ENCODE results near the gene MFAP3L.

- TF ChIP-seq SNAI2 (CRISPR knock-in tag; IDR thresholded peaks at IDR 0.05) (no peak), ZC3H10 (CRISPR knock-in tag; IDR thresholded peaks at IDR 0.05) (no peak), PPARA (CRISPR knock-in tag; IDR thresholded peaks at IDR 0.05; ENCODE audit: borderline replicate concordance) (no peak), CSDC2 (CRISPR knock-in tag; IDR thresholded peaks at IDR 0.05) (no peak), PATZ1 (CRISPR knock-in tag; IDR thresholded peaks at IDR 0.05; ENCODE audit: borderline replicate concordance) (no peak), BACH2 (CRISPR knock-in tag; IDR thresholded peaks at IDR 0.05; ENCODE audit: borderline replicate concordance) (no peak), GLIS3 (CRISPR knock-in tag; IDR thresholded peaks at IDR 0.05) (no peak), ZFP30 (CRISPR knock-in tag; IDR thresholded peaks at IDR 0.05) (no peak), ZFP3 (CRISPR knock-in tag; IDR thresholded peaks at IDR 0.05) (no peak)
These were observed 26.3 kb downstream of the MFAP3L start for GRCh38 chr4:169999923-170000322.
